AG04450 (cell line): ENCODE results near the gene FDX2. TPM values are rescaled to one million over a fixed set of nuclear protein-coding genes. Genes with fewer than 3 reads are reported as not detected.

ENCODE experiments used
- CTCF ChIA-PET: fragments of 300-600, 350-600 bp; formaldehyde crosslinking; extraction: SDS; loops from one replicate; lab custom pipeline; 2022; ENCODE audit warnings: antibody characterized with exemption, inconsistent platforms; lab: Charles Lee
- POLR2A ChIA-PET: fragments of 350-600 bp; formaldehyde crosslinking; extraction: SDS; loops from one replicate; lab custom pipeline; 2021; ENCODE audit warnings: antibody characterized with exemption, inconsistent platforms; lab: Yijun Ruan, JAX
- DNase-seq: peaks from one replicate; pipeline ENCODE4 v3.0.0-alpha.2; 2011; ENCODE audit warnings: low read depth, low spot score
- H3K27ac ChIP-seq: one replicate; pipeline ENCODE4 v1.5.1; 2012; ENCODE audit warnings: low read depth, low read length, control low read depth
- H3K27me3 ChIP-seq: one replicate; pipeline ENCODE4 v1.6.0; 2012; ENCODE audit warnings: low read length; ENCODE audit not compliant: control insufficient read depth, insufficient read depth
- H3K4me3 ChIP-seq: 2 replicates; pipeline ENCODE4 v1.5.1; 2011; ENCODE audit warnings: mild to moderate bottlenecking, low read depth, low read length, control low read depth
- H3K9me3 ChIP-seq: 2 replicates; pipeline ENCODE4 v1.5.1; 2012; ENCODE audit warnings: low read length; ENCODE audit not compliant: control insufficient read depth, insufficient read depth
- CTCF ChIP-seq: IDR thresholded peaks from 2 replicates; pipeline ENCODE4 v1.5.1; 2011; ENCODE audit warnings: low read depth, low read length, control low read depth, inconsistent platforms
- polyA plus RNA-seq: library from polyadenylated mRNA; depleted of rRNA; stranded (reverse); fragments of >200 nt; gene quantifications from 2 replicates; pipeline ENCODE4 v1.2.3, GENCODE V29; 2011

Gene FDX2
- polyA plus RNA-seq, 1 experiment = 20.8 TPM

GRCh38 chr19:10299545-10300458 is 16.0 kb downstream of the FDX2 start:
- POLR2A ChIA-PET = interaction anchor here (0.8 kb wide), 1 partner anchor 34 kb away, joined by 4 read pairs; no protein-coding TSS in a partner anchor
- no peak overlapping the region for H3K27ac ChIP-seq
- peaks cover 5% of the 10 kb centered on the region for H3K27me3 ChIP-seq
- TF ChIP-seq CTCF = no peak
- H3K4me3 ChIP-seq = no peak overlapping the region
- CTCF ChIA-PET = no interaction called here
- no peak for DNase-seq
- H3K9me3 ChIP-seq = peaks cover 3% of the 10 kb centered on the region

GRCh38 chr19:10295847-10296591 is 19.8 kb downstream of the FDX2 start:
- no peak for DNase-seq
- no peak for TF ChIP-seq CTCF
- Histone ChIP-seq H3K9me3 (peaks cover 27% of the 10 kb centered on the region), H3K4me3 (no peak overlapping the region), H3K27ac (no peak overlapping the region), H3K27me3 (peaks cover 8% of the 10 kb centered on the region)
- CTCF ChIA-PET = no interaction called here
- POLR2A ChIA-PET = no interaction called here

- no peak for DNase-seq
- ChIA-PET CTCF (no interaction called here), POLR2A (no interaction called here)
- Histone ChIP-seq H3K27ac (no peak overlapping the region), H3K9me3 (peaks cover 27% of the 10 kb centered on the region), H3K27me3 (peaks cover 8% of the 10 kb centered on the region), H3K4me3 (no peak overlapping the region)
- TF ChIP-seq CTCF = no peak
Measured at GRCh38 chr19:10295305-10295846, 20.4 kb downstream of the FDX2 start.

- TF ChIP-seq CTCF = no peak
- DNase-seq = no peak
- ChIA-PET POLR2A (no interaction called here), CTCF (no interaction called here)
- H3K4me3 ChIP-seq = no peak overlapping the region
- H3K9me3 ChIP-seq = peaks cover 27% of the 10 kb centered on the region
- no peak overlapping the region for H3K27ac ChIP-seq
- H3K27me3 ChIP-seq = peaks cover 8% of the 10 kb centered on the region
Measured at GRCh38 chr19:10294368-10294697, 21.5 kb downstream of the FDX2 start.
